IPS-18c (cell line): ENCODE data around the gene CHST12.
"Not testable (repeated sequence)": the region's sequence is repeated elsewhere in the genome, so short reads cannot be mapped to it uniquely, and the experiment has no call there.

Source experiments
- H3K4me3 ChIP-seq: 2 replicates; pipeline ENCODE4 v1.7.0; 2013; ENCODE audit warnings: low read depth, mild to moderate bottlenecking, low read length, moderate library complexity; ENCODE audit not compliant: insufficient read depth
- H3K9me3 ChIP-seq: one replicate; pipeline ENCODE4 v1.6.1; 2013; ENCODE audit warnings: mild to moderate bottlenecking, low read length, moderate library complexity; ENCODE audit not compliant: control insufficient read depth, insufficient read depth

CHST12 gene

DNA sequence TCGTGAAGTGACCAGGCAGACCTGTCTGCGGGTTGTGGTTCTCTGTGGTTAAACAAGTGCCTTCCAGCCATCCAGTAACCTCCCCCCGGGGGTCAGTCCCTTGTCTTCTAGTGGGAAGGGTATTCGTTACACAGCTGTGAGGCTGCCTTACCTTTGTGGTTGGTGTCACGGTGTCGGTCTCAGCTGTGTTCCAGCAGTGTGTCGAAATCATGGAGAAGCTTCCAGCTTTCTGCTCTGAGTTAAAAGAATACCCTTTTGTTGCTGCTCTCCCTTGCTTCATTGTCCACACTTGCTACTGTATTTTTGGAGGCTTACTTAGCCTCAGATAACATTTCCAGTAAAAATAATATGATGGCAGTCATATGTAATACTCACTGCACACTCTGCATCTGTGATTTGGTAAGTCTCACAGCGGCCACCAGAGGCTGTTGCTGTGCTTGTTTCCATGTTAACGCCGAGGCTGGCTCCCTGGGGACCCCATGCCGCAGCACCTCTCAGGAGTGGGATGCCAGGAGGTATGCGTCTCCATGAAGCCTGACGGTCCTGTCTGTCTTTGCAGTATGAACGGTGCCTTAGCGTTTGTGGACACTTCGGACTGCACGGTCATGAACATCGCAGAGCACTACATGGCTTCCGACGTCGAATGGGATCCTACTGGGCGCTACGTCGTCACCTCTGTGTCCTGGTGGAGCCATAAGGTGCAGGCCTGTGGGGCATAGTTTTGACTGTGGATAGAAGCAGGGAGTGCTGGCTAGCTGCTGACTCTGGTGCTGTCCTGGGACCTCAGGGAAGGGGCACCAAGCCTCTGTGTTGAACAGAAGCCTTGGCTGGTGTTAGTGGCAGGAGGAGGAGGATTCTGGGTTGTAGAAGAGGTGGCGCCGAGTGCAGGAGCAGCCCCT is 28.3 kb upstream of the CHST12 start:
- Histone ChIP-seq H3K4me3 (no peak overlapping the region), H3K9me3 (no peaks in the 10 kb centered on the region)

- H3K4me3 ChIP-seq: no peak overlapping the region
- H3K9me3 ChIP-seq: no peaks in the 10 kb centered on the region
Measured at GRCh38 chr7:2376351-2377154, 26.9 kb upstream of the CHST12 start.

GRCh38 chr7:2377492-2377891 is 25.9 kb upstream of the CHST12 start:
- H3K4me3 ChIP-seq, H3K9me3 ChIP-seq: not testable (repeated sequence)

- H3K9me3 ChIP-seq, H3K4me3 ChIP-seq: not testable (repeated sequence)
Measured at GRCh38 chr7:2378125-2378524, 25.3 kb upstream of the CHST12 start.

- no peak overlapping the region for H3K4me3 ChIP-seq
Measured at GRCh38 chr7:2379161-2379560, 24.2 kb upstream of the CHST12 start.

DNA sequence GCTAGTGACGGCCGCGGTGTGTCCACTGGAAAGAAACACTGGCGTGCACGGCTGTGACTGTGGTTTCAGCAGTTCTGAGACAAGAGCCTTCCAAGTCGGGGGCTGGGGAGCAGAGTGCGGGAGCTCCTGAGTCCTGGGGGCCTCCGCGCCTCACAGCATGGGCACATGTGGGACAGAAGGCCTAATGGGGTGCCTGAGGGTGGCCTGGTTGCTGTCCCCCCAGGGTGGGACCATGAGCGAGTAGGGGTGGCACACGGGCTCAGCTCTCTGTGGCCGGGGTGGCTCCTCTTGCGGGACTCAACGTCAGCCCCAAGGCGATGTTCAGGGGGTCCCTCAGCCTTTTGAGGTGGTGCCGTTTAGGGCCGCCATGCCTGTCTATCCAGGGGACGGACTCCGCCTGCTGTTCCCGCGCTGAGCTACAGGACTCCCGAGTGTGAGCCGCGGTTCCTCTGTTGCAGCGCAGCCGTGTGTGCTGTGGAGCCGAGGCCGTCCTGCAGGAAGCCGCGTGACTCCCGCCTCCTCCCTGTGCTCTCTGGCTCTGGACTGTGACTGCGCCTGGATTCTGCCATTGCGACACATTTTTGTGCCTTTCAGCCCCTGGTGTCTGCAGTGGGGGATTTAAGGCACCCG is 23.5 kb upstream of the CHST12 start:
- Histone ChIP-seq H3K9me3 (no peaks in the 10 kb centered on the region), H3K4me3 (no peak overlapping the region)

More at GRCh38 chr7:2379161-2379560, 24.2 kb upstream of the CHST12 start:
- H3K9me3 ChIP-seq: no peaks in the 10 kb centered on the region

GRCh38 chr7:2380461-2380860 is 22.9 kb upstream of the CHST12 start:
- Histone ChIP-seq H3K4me3 (no peak overlapping the region), H3K9me3 (no peaks in the 10 kb centered on the region)

DNA sequence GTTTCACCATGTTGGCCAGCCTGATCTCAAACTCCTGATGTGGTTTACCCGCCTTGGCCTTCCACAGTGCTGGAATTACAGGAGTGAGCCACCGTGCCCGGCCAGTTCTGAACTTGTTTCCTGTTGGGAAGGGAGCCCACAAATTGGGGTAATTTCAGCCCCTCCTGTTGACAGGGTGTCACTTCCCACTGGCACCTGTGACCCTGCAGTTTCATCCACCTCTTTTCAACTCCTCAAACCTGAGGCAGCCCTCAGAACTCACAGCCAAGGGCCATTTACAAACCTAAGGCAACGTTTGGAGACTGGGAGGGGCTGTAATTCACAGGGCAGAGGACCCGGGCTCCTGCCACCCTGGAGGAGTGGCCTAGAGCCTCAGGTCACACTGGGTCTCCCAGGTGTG is 22.2 kb upstream of the CHST12 start:
- no peaks in the 10 kb centered on the region for H3K9me3 ChIP-seq

DNA sequence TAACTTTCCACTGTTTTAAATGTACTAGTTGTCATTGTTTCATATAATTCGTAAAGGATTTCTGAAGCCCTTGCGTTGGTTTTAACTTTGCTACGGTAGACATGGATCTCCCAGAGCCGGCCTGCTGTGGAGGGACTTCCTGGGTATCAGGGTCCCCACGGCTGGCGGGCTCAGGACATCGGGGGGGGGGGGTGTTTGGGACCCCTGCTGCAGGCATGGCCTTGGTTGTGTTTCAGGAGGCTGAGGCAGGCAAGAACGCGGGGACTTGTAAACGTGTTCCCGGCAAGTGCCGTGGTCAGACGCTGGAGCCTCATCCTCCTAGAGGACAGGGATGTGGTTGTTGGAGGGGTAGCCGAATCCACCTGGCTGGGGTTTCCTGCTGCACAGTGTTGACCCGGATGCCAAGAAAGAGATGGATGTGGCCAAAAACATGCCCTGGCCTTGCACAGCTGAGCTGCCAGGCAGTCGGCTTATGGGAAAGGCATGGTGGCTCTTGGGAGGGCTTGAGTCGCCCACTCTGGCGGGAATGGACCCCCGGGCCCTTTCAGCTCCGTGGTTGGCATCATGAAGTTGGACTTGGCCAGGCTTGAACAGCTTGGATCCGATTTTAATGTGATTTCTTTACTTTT is 21.4 kb upstream of the CHST12 start:
- no peak overlapping the region for H3K4me3 ChIP-seq
- no peaks in the 10 kb centered on the region for H3K9me3 ChIP-seq

More for the DNA sequence above, 22.2 kb upstream of the CHST12 start:
- H3K4me3 ChIP-seq: no peak overlapping the region

GRCh38 chr7:2383543-2384274 is 19.7 kb upstream of the CHST12 start:
- Histone ChIP-seq H3K4me3 (no peak overlapping the region), H3K9me3 (no peaks in the 10 kb centered on the region)

DNA sequence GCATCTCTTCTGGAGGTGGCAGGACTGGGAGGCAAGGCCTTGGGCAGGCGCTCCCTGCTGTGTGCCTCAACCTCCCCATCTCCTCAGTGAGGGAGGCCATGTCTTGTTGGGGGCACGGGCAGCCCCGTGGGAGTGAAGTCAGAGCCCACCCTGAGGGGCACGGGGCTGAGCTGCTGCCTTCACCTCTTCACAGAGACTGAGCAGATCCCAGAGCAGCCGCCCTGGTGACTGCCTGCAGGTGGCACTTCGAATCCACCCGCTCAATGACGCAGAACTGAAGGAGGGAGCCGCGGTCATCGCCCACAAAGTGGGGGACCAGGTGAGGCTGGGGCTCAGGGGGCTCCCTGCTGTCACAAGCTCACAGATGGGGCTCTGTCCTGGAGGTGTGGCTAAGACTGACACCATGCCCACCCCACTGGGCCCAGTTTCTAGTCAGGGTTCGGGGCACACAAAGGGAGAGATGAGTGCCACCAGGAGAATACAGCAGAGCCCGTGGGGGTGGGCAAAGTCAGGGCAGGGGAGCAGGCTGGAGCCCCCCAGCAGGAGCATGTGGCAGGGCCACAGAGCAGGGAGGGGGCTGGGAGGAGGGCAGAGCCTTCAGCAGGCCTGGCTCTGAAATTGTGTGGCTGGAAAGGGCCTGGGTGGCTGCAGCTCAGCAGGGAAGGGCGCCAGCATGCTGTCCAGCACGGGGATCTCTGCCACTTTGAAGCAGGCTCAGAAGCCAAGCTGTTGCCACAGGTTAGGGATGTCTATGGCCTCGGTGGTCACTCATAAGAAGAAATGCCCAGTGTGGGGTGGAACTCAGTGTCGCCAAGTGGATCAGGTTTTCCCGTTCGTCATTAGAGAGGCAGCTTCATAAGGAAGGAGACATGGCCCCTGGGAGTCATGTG is 18.8 kb upstream of the CHST12 start:
- H3K4me3 ChIP-seq: no peak overlapping the region
- H3K9me3 ChIP-seq: no peaks in the 10 kb centered on the region

DNA sequence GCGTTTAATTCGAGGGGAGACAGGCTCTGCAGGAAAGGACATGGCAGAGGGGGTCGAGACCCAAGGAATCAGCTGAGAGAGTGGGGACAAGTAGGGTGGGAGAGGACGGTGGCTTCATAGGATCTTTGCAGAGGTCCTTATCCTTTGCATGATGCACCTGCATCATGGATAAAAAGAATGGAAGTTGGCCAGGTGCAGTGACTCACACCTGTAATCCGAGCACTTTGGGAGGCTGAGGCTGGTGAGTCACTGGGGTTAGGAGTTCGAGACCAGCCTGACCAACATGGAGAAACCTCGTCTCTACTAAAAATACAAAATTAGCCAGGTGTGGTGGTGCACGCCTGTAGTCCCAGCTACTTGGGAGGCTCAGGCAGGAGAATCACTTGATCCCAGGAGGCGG is 17.3 kb upstream of the CHST12 start:
- H3K9me3 ChIP-seq, H3K4me3 ChIP-seq: not testable (repeated sequence)

- no peak overlapping the region for H3K4me3 ChIP-seq
- H3K9me3 ChIP-seq: no peaks in the 10 kb centered on the region
Measured at GRCh38 chr7:2386964-2387669, 16.3 kb upstream of the CHST12 start.

DNA sequence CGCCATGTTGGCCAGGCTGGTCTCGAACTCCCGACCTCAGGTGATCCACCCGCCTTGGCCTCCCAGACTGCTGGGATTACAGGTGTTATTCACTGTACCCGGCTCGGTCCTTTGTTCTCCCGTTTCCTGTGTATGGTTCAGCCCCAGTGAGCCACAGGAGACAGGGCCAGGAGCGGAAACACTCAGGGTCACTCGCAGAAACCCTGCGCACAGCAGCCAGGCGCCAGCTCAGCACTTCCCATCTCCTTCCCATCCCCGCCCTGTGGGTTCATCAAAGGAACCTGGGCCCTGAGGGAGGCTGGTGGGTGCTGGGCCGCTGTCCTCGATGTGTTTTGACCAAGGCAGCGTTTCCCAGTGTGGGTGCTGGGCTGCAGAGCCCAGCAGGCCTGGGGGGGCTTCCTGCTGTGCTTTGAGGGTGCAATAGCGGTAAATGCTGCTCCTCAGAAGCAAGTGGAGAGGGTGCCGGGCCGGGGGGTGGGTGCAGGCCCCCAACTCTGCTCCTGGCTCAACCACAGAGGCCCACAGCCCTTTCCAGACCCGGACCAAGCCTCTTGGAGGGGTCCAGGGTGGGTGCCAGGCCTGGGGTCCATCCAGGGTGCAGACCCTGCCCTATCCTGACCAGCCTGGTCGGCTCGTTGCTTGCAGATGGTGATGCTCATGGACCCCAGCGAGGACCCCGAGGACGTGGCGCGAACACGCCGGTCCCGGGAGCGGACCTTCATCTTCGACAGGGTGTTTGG is 15.3 kb upstream of the CHST12 start:
- no peaks in the 10 kb centered on the region for H3K9me3 ChIP-seq
- H3K4me3 ChIP-seq: no peak overlapping the region

GRCh38 chr7:2388637-2388954 is 14.8 kb upstream of the CHST12 start:
- H3K9me3 ChIP-seq: no peaks in the 10 kb centered on the region
- H3K4me3 ChIP-seq: no peak overlapping the region
